Spleen (tissue), 11 donors: Measurements from ENCODE around the gene GGA2. TPM values are rescaled to one million over a fixed set of nuclear protein-coding genes. Genes with fewer than 3 reads are reported as not detected.
A peak's percentile ranks its signal among the peaks of the same experiment; 100 is the strongest.

Experiments
- DNase-seq: peaks from one replicate; pipeline ENCODE4 v3.0.0-alpha.2; 2020
- H3K27ac ChIP-seq, 8 donors: fragments of 200-600 bp; sonication (generic) in 7 of 8; 1 replicate in 4 of 8; 2 replicates in 4 of 8; pipeline versions ENCODE4 v1.5.0 to v1.8.0; 2016 to 2021; ENCODE audit warnings: inconsistent platforms in 4 of 8, mild to moderate bottlenecking in 4 of 8, moderate library complexity in 1 of 8
- H3K27me3 ChIP-seq, 7 donors: fragments of 200-600 bp; sonication (generic) in 6 of 7; replicated peaks in 1 of 7; 1 replicate in 4 of 7; 2 replicates in 3 of 7; pipeline versions ENCODE4 v1.5.0 to v1.8.0; 2016 to 2021; ENCODE audit warnings: inconsistent platforms in 3 of 7, mild to moderate bottlenecking in 1 of 7
- H3K36me3 ChIP-seq, 6 donors: fragments of 200-600 bp; sonication (generic) in 5 of 6; 1 replicate in 4 of 6; 2 replicates in 2 of 6; pipeline versions ENCODE4 v1.5.0 to v1.8.0; 2016 to 2021; ENCODE audit warnings: inconsistent platforms in 2 of 6
- H3K4me1 ChIP-seq, 6 donors: fragments of 200-600 bp; sonication (generic) in 5 of 6; 1 replicate in 3 of 6; 2 replicates in 3 of 6; pipeline versions ENCODE4 v1.5.0 to v1.8.0; 2016 to 2021; ENCODE audit warnings: inconsistent platforms in 3 of 6
- H3K4me3 ChIP-seq, 8 donors: fragments of 200-600 bp; sonication (generic) in 7 of 8; 1 replicate in 4 of 8; 2 replicates in 4 of 8; pipeline versions ENCODE4 v1.5.0 to v1.8.0; 2016 to 2021; ENCODE audit warnings: inconsistent platforms in 4 of 8, mild to moderate bottlenecking in 4 of 8, moderate library complexity in 2 of 8
- H3K9me3 ChIP-seq, 8 donors: fragments of 200-600 bp; sonication (generic) in 7 of 8; 1 replicate in 4 of 8; 2 replicates in 4 of 8; pipeline versions ENCODE4 v1.5.0 to v1.8.0; 2016 to 2021; ENCODE audit warnings: inconsistent platforms in 4 of 8
- POLR2A ChIP-seq, 3 donors: fragments of 450-650 bp; IDR thresholded peaks; one replicate each; pipeline ENCODE4 v1.5.1; 2017; ENCODE audit warnings: antibody characterized with exemption in 3 of 3, mild to moderate bottlenecking in 1 of 3
- POLR2AphosphoS5 ChIP-seq, 3 donors: sonication (generic); formaldehyde crosslinking; IDR thresholded peaks; one replicate each; pipeline ENCODE4 v1.5.1; 2017; ENCODE audit warnings: antibody characterized with exemption in 3 of 3
- WGBS, 5 donors: extraction: QIAGEN DNeasy Blood & Tissue Kit in 3 of 5; methylation state at CpG; one replicate each; pipeline versions ENCODE4 v1.1.5 to v1.1.7; 2013 to 2018; 5-methylcytosine and 5-hydroxymethylcytosine counted together
- intact Hi-C: fragments of 100-400 bp; cut with DNase I; formaldehyde crosslinking; loops from one replicate; pipeline ENCODE4 v1.15.0; 2023; ENCODE audit warnings: low total_unique reads
- polyA plus RNA-seq, 3 donors: library from polyadenylated mRNA; stranded (reverse); fragments of 200-250 nt; gene quantifications; one replicate each; pipeline ENCODE4 v1.2.1, GENCODE V29; 2013
- total RNA-seq, 7 donors: library from RNA; depleted of rRNA in 3 of 7; stranded (reverse); fragments of >200 nt in 3 of 7; fragmentation: NEBNext Ultra II Directional in 4 of 7; extraction: Animal tissue kit (Norgen Biotek cat#: 25700) in 4 of 7; gene quantifications; one replicate each; pipeline versions ENCODE4 v1.1.0 to v1.2.1, GENCODE V29; 2016 to 2021
- TF ChIP-seq, protein P1 (sequence below), 11 experiments: fragments of 200-600 bp in 7 of 11; fragments of 450-650 bp in 4 of 11; sonication (generic) in 4 of 11; IDR thresholded peaks in 8 of 11; conservative IDR thresholded peaks in 3 of 11; 1 replicate in 7 of 11; 2 replicates in 4 of 11; pipeline versions ENCODE4 v1.4.0 to v1.8.0; 2016 to 2021; ENCODE audit warnings: antibody characterized with exemption in 11 of 11, inconsistent platforms in 4 of 11, mild to moderate bottlenecking in 1 of 11
- donor health status: healthy with polysubstance abuse.
- donor health status: DM: no; HTN: no; CAD: no; lungs with moderate emphysema.
- donor health status: DM: no; HTN: no; CAD: no.
- donor health status: Bipolar disorder and iron deficiency.
- donor health status: healthy.
- donor health status: DM: no; HTN: no; CAD: no.
- donor health status: DM: yes; HTN: yes; CAD: no.

The GGA2 gene
- total and polyA plus RNA-seq, 10 donors, result 49.4 to 179 (median 141) TPM

DNA sequence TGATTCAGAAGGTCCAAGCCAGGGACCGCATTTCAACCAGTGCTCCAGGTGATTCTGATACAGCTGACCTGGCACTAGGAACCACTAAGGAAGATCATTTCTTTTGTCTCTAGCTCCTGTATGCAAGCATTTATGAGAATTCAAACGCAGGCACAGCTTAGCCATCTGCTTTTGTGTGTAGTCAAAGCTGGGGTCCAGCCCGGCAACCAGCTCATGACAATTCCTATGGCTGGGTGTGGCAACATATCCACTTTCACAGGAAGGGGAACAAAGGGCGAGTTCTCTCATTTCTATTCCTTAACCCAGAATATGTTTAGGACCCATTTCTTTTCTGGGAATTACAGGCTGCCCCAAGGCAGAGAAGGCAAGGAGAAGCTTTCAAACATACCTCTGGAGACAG is 30.0 kb downstream of the GGA2 start:
- 84 to 99% (median 89%) methylated on average over 3 to 4 of the region's 4 CpGs for WGBS, 5 donors
- Histone ChIP-seq H3K27ac (no peak overlapping the region), H3K4me1 (peaks cover 0 to 5% (median 0%) of the 10 kb centered on the region in 6 donors), H3K4me3 (no peak overlapping the region), H3K36me3 (peaks cover 14 to 100% (median 98%) of the 10 kb centered on the region in 6 donors), H3K27me3 (no peaks in the 10 kb centered on the region), H3K9me3 (no peaks in the 10 kb centered on the region)
- TF ChIP-seq, protein P1, sequence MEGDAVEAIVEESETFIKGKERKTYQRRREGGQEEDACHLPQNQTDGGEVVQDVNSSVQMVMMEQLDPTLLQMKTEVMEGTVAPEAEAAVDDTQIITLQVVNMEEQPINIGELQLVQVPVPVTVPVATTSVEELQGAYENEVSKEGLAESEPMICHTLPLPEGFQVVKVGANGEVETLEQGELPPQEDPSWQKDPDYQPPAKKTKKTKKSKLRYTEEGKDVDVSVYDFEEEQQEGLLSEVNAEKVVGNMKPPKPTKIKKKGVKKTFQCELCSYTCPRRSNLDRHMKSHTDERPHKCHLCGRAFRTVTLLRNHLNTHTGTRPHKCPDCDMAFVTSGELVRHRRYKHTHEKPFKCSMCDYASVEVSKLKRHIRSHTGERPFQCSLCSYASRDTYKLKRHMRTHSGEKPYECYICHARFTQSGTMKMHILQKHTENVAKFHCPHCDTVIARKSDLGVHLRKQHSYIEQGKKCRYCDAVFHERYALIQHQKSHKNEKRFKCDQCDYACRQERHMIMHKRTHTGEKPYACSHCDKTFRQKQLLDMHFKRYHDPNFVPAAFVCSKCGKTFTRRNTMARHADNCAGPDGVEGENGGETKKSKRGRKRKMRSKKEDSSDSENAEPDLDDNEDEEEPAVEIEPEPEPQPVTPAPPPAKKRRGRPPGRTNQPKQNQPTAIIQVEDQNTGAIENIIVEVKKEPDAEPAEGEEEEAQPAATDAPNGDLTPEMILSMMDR (IDR thresholded peaks at IDR 0.05 in 8 of 11, conservative IDR thresholded peaks at IDR 0.05 in 3 of 11), result no peak
- no peak for TF ChIP-seq POLR2AphosphoS5 (IDR thresholded peaks at IDR 0.05)
- TF ChIP-seq POLR2A (IDR thresholded peaks at IDR 0.05), result no peak
- intact Hi-C loops, result no loop called here
- peak; percentile 14 for DNase-seq

- Histone ChIP-seq H3K4me1 (peaks cover 0 to 5% (median 0%) of the 10 kb centered on the region in 6 donors), H3K36me3 (peaks cover 14 to 100% (median 98%) of the 10 kb centered on the region in 6 donors), H3K27ac (no peak overlapping the region), H3K4me3 (no peak overlapping the region), H3K27me3 (no peaks in the 10 kb centered on the region), H3K9me3 (no peaks in the 10 kb centered on the region)
- DNase-seq, result peak; percentile 48
- intact Hi-C loops, result no loop called here
- WGBS, 5 donors, result 88 to 96% (median 90%) methylated on average over 3 of the region's 3 CpGs
- TF ChIP-seq, protein P1 (IDR thresholded peaks at IDR 0.05 in 8 of 11, conservative IDR thresholded peaks at IDR 0.05 in 3 of 11), result no peak
- TF ChIP-seq POLR2A (IDR thresholded peaks at IDR 0.05) (no peak), POLR2AphosphoS5 (IDR thresholded peaks at IDR 0.05) (no peak)
These were observed 31.2 kb downstream of the GGA2 start for GRCh38 chr16:23479138-23479537.

GRCh38 chr16:23478566-23478965 is 31.7 kb downstream of the GGA2 start:
- H3K27me3 ChIP-seq, result no peaks in the 10 kb centered on the region
- intact Hi-C loops, result no loop called here
- H3K36me3 ChIP-seq, result peaks cover 14 to 100% (median 99%) of the 10 kb centered on the region in 6 donors
- H3K9me3 ChIP-seq, result no peaks in the 10 kb centered on the region
- peak; percentile 57 for DNase-seq
- H3K4me3 ChIP-seq, result no peak overlapping the region
- TF ChIP-seq POLR2A (IDR thresholded peaks at IDR 0.05) (no peak), POLR2AphosphoS5 (IDR thresholded peaks at IDR 0.05) (no peak)
- TF ChIP-seq, protein P1 (IDR thresholded peaks at IDR 0.05 in 8 of 11, conservative IDR thresholded peaks at IDR 0.05 in 3 of 11), result no peak
- no peak overlapping the region for H3K27ac ChIP-seq
- 93 to 100% (median 96%) methylated on average over 3 of the region's 3 CpGs; no CpG with 5 or more reads in 1 of the 5 donors for WGBS, 5 donors
- H3K4me1 ChIP-seq, result peaks cover 0 to 5% (median 0%) of the 10 kb centered on the region in 6 donors

DNA sequence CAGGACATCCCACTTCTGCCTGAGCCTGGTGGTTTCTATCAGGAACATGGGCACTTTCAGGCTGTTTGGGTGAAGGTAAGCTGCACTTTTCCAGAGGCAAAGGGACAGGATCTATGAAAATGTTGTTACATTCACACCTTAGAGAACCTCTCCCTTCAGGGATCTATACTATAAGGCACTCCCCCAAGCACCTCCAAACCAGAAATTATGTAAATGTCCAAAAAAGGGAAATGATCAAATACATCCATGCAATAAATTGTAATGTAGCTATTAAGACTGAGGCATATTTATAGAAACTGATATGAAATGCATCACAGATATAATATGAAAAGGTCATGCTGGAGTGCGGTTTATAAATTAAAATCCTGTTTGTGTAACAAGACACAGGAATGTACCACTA is 34.0 kb downstream of the GGA2 start:
- whole genome bisulfite sequencing, 5 donors, result 88 to 98% (median 92%) methylated on average over 1 of the region's 1 CpG
- Histone ChIP-seq H3K27ac (no peak overlapping the region), H3K9me3 (no peaks in the 10 kb centered on the region), H3K36me3 (peaks cover 9 to 100% (median 97%) of the 10 kb centered on the region in 6 donors), H3K27me3 (no peaks in the 10 kb centered on the region), H3K4me3 (no peak overlapping the region), H3K4me1 (peaks cover 0 to 5% (median 0%) of the 10 kb centered on the region in 6 donors)
- TF ChIP-seq, protein P1 (IDR thresholded peaks at IDR 0.05 in 8 of 11, conservative IDR thresholded peaks at IDR 0.05 in 3 of 11), result no peak
- TF ChIP-seq POLR2A (IDR thresholded peaks at IDR 0.05), result no peak
- TF ChIP-seq POLR2AphosphoS5 (IDR thresholded peaks at IDR 0.05), result no peak
- no peak for DNase-seq
- intact Hi-C loops, result no loop called here
